H9 (cell line): ENCODE measurements around the gene MSRB1. TPM values are rescaled to one million over a fixed set of nuclear protein-coding genes. Genes with fewer than 3 reads are reported as not detected.

Source experiments
- DNase-seq: peaks from one replicate; pipeline ENCODE4 v3.0.0-alpha.2; 2017
- H2AFZ ChIP-seq: one replicate; pipeline ENCODE4 v1.6.1; 2013; ENCODE audit warnings: mild to moderate bottlenecking, low read length, control low read depth, moderate library complexity
- H2AK5ac ChIP-seq: 2 replicates; pipeline ENCODE4 v1.6.1; 2013; ENCODE audit warnings: low read length, control low read depth, mixed read lengths; ENCODE audit not compliant: insufficient read length
- H2BK120ac ChIP-seq: one replicate; pipeline ENCODE4 v1.6.1; 2013; ENCODE audit warnings: low read depth, mild to moderate bottlenecking, low read length, control low read depth, inconsistent platforms; ENCODE audit not compliant: poor library complexity, severe bottlenecking
- H2BK12ac ChIP-seq: 2 replicates; pipeline ENCODE4 v1.6.1; 2013; ENCODE audit warnings: low read length, control low read depth, mixed read lengths, low read depth; ENCODE audit not compliant: insufficient read length
- H2BK15ac ChIP-seq: 2 replicates; pipeline ENCODE4 v1.6.1; 2013; ENCODE audit warnings: low read depth, low read length, control low read depth
- H2BK20ac ChIP-seq: one replicate; pipeline ENCODE4 v1.6.1; 2013; ENCODE audit warnings: low read depth, mild to moderate bottlenecking, low read length, control low read depth, inconsistent platforms; ENCODE audit not compliant: poor library complexity, severe bottlenecking
- H2BK5ac ChIP-seq: 2 replicates; pipeline ENCODE4 v1.6.1; 2013; ENCODE audit warnings: low read length, control low read depth, mixed read lengths; ENCODE audit not compliant: insufficient read length
- H3K14ac ChIP-seq: 2 replicates; pipeline ENCODE4 v1.6.1; 2013; ENCODE audit warnings: low read length, control low read depth; ENCODE audit not compliant: insufficient read depth
- H3K18ac ChIP-seq: 2 replicates; pipeline ENCODE4 v1.6.1; 2013; ENCODE audit warnings: low read depth, mild to moderate bottlenecking, mixed read lengths, low read length, control low read depth; ENCODE audit not compliant: insufficient read length
- H3K23ac ChIP-seq: 2 replicates; pipeline ENCODE4 v1.6.1; 2013; ENCODE audit warnings: low read length, control low read depth, mixed read lengths, low read depth; ENCODE audit not compliant: insufficient read length
- H3K23me2 ChIP-seq: 2 replicates; pipeline ENCODE4 v1.6.1; 2013; ENCODE audit warnings: low read depth, mild to moderate bottlenecking, mixed read lengths, low read length, control low read depth; ENCODE audit not compliant: insufficient read length, poor library complexity, severe bottlenecking
- H3K27ac ChIP-seq: 2 replicates; pipeline ENCODE4 v1.5.1; 2013; ENCODE audit warnings: low read length, control low read depth, mixed read lengths, low read depth; ENCODE audit not compliant: insufficient read length
- H3K27me3 ChIP-seq: 2 replicates; pipeline ENCODE4 v1.6.1; 2013; ENCODE audit warnings: low read length, control low read depth, inconsistent platforms; ENCODE audit not compliant: insufficient read depth
- H3K4ac ChIP-seq: 2 replicates; pipeline ENCODE4 v1.6.1; 2013; ENCODE audit warnings: low read depth, mild to moderate bottlenecking, control low read depth, inconsistent platforms, low read length, moderate library complexity
- H3K4me1 ChIP-seq: 2 replicates; pipeline ENCODE4 v1.6.1; 2013; ENCODE audit warnings: low read length, control low read depth, inconsistent platforms; ENCODE audit not compliant: insufficient read depth
- H3K4me2 ChIP-seq: 2 replicates; pipeline ENCODE4 v1.6.1; 2013; ENCODE audit warnings: low read length, control low read depth, mixed read lengths; ENCODE audit not compliant: insufficient read length, insufficient read depth
- H3K56ac ChIP-seq: 2 replicates; pipeline ENCODE4 v1.6.1; 2013; ENCODE audit warnings: low read depth, mild to moderate bottlenecking, mixed read lengths, low read length, control low read depth; ENCODE audit not compliant: insufficient read length
- H3K79me1 ChIP-seq: 2 replicates; pipeline ENCODE4 v1.6.1; 2013; ENCODE audit warnings: low read depth, mild to moderate bottlenecking, moderate library complexity, low read length, control low read depth, inconsistent platforms; ENCODE audit not compliant: insufficient read depth, poor library complexity, severe bottlenecking
- H3K79me2 ChIP-seq: 2 replicates; pipeline ENCODE4 v1.6.1; 2013; ENCODE audit warnings: low read length, control low read depth, inconsistent platforms; ENCODE audit not compliant: insufficient read depth
- H3K9ac ChIP-seq: 2 replicates; pipeline ENCODE4 v1.6.1; 2013; ENCODE audit warnings: low read length, control low read depth, mixed read lengths; ENCODE audit not compliant: insufficient read length; ENCODE audit errors: extremely low read depth
- H3K9me3 ChIP-seq: one replicate; pipeline ENCODE4 v1.6.1; 2013; ENCODE audit warnings: low read depth, low read length, inconsistent platforms; ENCODE audit not compliant: control insufficient read depth
- H3T11ph ChIP-seq: one replicate; pipeline ENCODE4 v1.6.1; 2013; ENCODE audit warnings: mild to moderate bottlenecking, low read length, control low read depth, inconsistent platforms
- H4K20me1 ChIP-seq: one replicate; pipeline ENCODE4 v1.6.1; 2013; ENCODE audit not compliant: control insufficient read depth, insufficient read length, insufficient read depth
- H4K5ac ChIP-seq: 2 replicates; pipeline ENCODE4 v1.6.1; 2013; ENCODE audit warnings: low read depth, mild to moderate bottlenecking, mixed read lengths, low read length, control low read depth; ENCODE audit not compliant: insufficient read length
- H4K8ac ChIP-seq: replicated peaks from 2 replicates; pipeline ENCODE4 v1.6.1; 2013; ENCODE audit warnings: low read length, control low read depth, mixed read lengths, low read depth; ENCODE audit not compliant: insufficient read length
- H4K91ac ChIP-seq: 2 replicates; pipeline ENCODE4 v1.6.1; 2013; ENCODE audit warnings: low read depth, mild to moderate bottlenecking, moderate library complexity, mixed read lengths, low read length, control low read depth; ENCODE audit not compliant: insufficient read length
- H3K27ac Mint-ChIP-seq, 3 experiments: 2 replicates in 2 of 3; 3 replicates in 1 of 3; pipeline ENCODE4 v1.8.0; 2020 to 2021; ENCODE audit warnings: mixed read lengths in 3 of 3, mild to moderate bottlenecking in 1 of 3, moderate library complexity in 1 of 3
- H3K27me3 Mint-ChIP-seq: 2 replicates; pipeline ENCODE4 v1.8.0; 2021; ENCODE audit warnings: low read depth, mild to moderate bottlenecking, moderate library complexity, mixed read lengths
- H3K36me3 Mint-ChIP-seq, 3 experiments: 2 replicates in 2 of 3; 3 replicates in 1 of 3; pipeline ENCODE4 v1.8.0; 2020 to 2021; ENCODE audit warnings: low read depth in 3 of 3, mixed read lengths in 3 of 3; ENCODE audit not compliant: insufficient read depth in 1 of 3
- H3K4me1 Mint-ChIP-seq, 2 experiments: 2 replicates each; pipeline ENCODE4 v1.8.0; 2020; ENCODE audit warnings: mixed read lengths in 2 of 2
- H3K4me3 Mint-ChIP-seq, 2 experiments: 2 replicates in 1 of 2; 3 replicates in 1 of 2; pipeline ENCODE4 v1.8.0; 2020 to 2021; ENCODE audit warnings: mild to moderate bottlenecking in 2 of 2, mixed read lengths in 2 of 2, moderate library complexity in 1 of 2
- H3K9me3 Mint-ChIP-seq, 2 experiments: 2 replicates in 1 of 2; 3 replicates in 1 of 2; pipeline ENCODE4 v1.8.0; 2020; ENCODE audit warnings: mild to moderate bottlenecking in 2 of 2, mixed read lengths in 2 of 2, moderate library complexity in 1 of 2
- CTCF ChIP-seq: fragments of 200-600 bp; sonication (generic); conservative IDR thresholded peaks from 3 replicates; pipeline ENCODE4 v1.8.0; 2021; ENCODE audit warnings: antibody characterized with exemption, mild to moderate bottlenecking
- WGBS: extraction: QIAGEN DNeasy Blood & Tissue Kit; methylation state at CpG from one replicate; pipeline ENCODE4 v1.1.7; 2013; ENCODE audit warnings: missing lambda C conversion rate, low lambda C conversion rate, mixed read lengths; ENCODE audit not compliant: insufficient read length; ENCODE audit errors: extremely low coverage; 5-methylcytosine and 5-hydroxymethylcytosine counted together
- total RNA-seq: library from RNA; stranded (reverse); gene quantifications from 2 replicates; pipeline ENCODE4 v1.2.1, GENCODE V29; 2021

MSRB1 gene
- total RNA-seq, 1 experiment from 2014 or later: 25.7 TPM

GRCh38 chr16:1950559-1950958, 7.6 kb upstream of the MSRB1 start:
- Histone ChIP-seq H2AFZ (no peak overlapping the region), H2BK120ac (no peak overlapping the region), H3K27ac (no peak overlapping the region), H3K79me1 (no peaks in the 10 kb centered on the region), H3K9me3 (no peaks in the 10 kb centered on the region), H3K4me2 (no peak overlapping the region), H4K8ac (no peak overlapping the region), H3T11ph (no peak overlapping the region), H2AK5ac (no peak overlapping the region), H3K27me3 (no peaks in the 10 kb centered on the region), H3K4me1 (no peaks in the 10 kb centered on the region), H2BK15ac (no peak overlapping the region), H4K91ac (no peak overlapping the region), H4K5ac (no peak overlapping the region), H3K56ac (no peak overlapping the region), H3K79me2 (no peaks in the 10 kb centered on the region), H3K18ac (no peak overlapping the region), H3K14ac (no peak overlapping the region), H4K20me1 (no peaks in the 10 kb centered on the region), H2BK5ac (no peak overlapping the region), H3K4ac (no peak overlapping the region), H3K23me2 (no peaks in the 10 kb centered on the region), H2BK12ac (no peak overlapping the region), H3K23ac (no peak overlapping the region), H3K9ac (no peak overlapping the region), H2BK20ac (no peak overlapping the region)
- Mint-ChIP-seq H3K36me3 (no peaks in the 10 kb centered on the region; a peak in 1 of 7 replicates), H3K4me1 (peaks cover 4 to 5% of the 10 kb centered on the region in 2 experiments; a peak in 2 of 4 replicates), H3K9me3 (peaks cover 0 to 3% of the 10 kb centered on the region in 2 experiments; a peak in 2 of 5 replicates), H3K4me3 (no peak overlapping the region), H3K27ac (peak overlapping the region in 1 of 3 experiments; percentile 92; a peak in 1 of 7 replicates), H3K27me3 (peaks cover 3% of the 10 kb centered on the region)
- no peak for TF ChIP-seq CTCF
- no CpG with 5 or more reads among the region's 19 CpGs for WGBS
- DNase-seq: no peak
